H1 (cell line): ENCODE measurements around the gene EFHC1. TPM values are rescaled to one million over a fixed set of nuclear protein-coding genes. Genes with fewer than 3 reads are reported as not detected.

Experiments used
- CTCF ChIA-PET: fragments of 300-600 bp; sonication (Branson Sonifier 250); formaldehyde crosslinking; loops from one replicate; lab custom pipeline; 2021; ENCODE audit not compliant: partially characterized antibody; lab: Charles Lee
- POLR2A ChIA-PET: fragments of 300-600 bp; sonication (Branson Sonifier 250); formaldehyde crosslinking; loops from one replicate; lab custom pipeline; 2021; ENCODE audit warnings: inconsistent platforms; ENCODE audit not compliant: partially characterized antibody; lab: Charles Lee
- DNase-seq, 2 experiments: peaks; one replicate each; pipeline versions ENCODE4 v3.0.0 to v3.0.0-alpha.2; 2010 to 2022; ENCODE audit warnings: low spot score in 2 of 2, low read depth in 1 of 2, mixed read lengths in 1 of 2
- FAIRE-seq: peaks from 2 replicates; lab custom pipeline; 2011; peaks lifted over from hg19 to GRCh38; lab: Jason Lieb, UNC
- H2AFZ ChIP-seq: 2 replicates; pipeline ENCODE4 v1.8.1; 2012; ENCODE audit warnings: low read length, inconsistent platforms
- H2AK5ac ChIP-seq: 2 replicates; pipeline ENCODE4 v1.6.1; 2013; ENCODE audit warnings: low read depth, low read length
- H2BK120ac ChIP-seq: replicated peaks from 2 replicates; pipeline ENCODE3; 2013; ENCODE audit warnings: low read depth, low read length, inconsistent platforms
- H2BK12ac ChIP-seq: 2 replicates; pipeline ENCODE4 v1.6.1; 2013; ENCODE audit warnings: low read depth, low read length
- H2BK15ac ChIP-seq: 2 replicates; pipeline ENCODE4 v1.6.1; 2013; ENCODE audit warnings: low read length
- H2BK20ac ChIP-seq: 2 replicates; pipeline ENCODE4 v1.6.1; 2013; ENCODE audit warnings: low read length
- H2BK5ac ChIP-seq: 2 replicates; pipeline ENCODE4 v1.6.1; 2013; ENCODE audit warnings: low read depth, low read length
- H3K14ac ChIP-seq: 2 replicates; pipeline ENCODE4 v1.6.1; 2013; ENCODE audit warnings: inconsistent platforms; ENCODE audit not compliant: insufficient read length
- H3K18ac ChIP-seq: 2 replicates; pipeline ENCODE4 v1.6.1; 2013; ENCODE audit warnings: low read length; ENCODE audit errors: extremely low read depth
- H3K23ac ChIP-seq: 2 replicates; pipeline ENCODE4 v1.6.1; 2013; ENCODE audit warnings: inconsistent platforms; ENCODE audit not compliant: insufficient read length
- H3K23me2 ChIP-seq: 2 replicates; pipeline ENCODE4 v1.6.1; 2013; ENCODE audit warnings: low read depth, low read length
- H3K27ac ChIP-seq: 2 replicates; pipeline ENCODE4 v1.6.1; 2011; ENCODE audit warnings: low read depth, low read length, inconsistent platforms
- H3K27me3 ChIP-seq, 4 experiments: replicated peaks in 1 of 4; 1 replicate in 1 of 4; 2 replicates in 3 of 4; pipeline versions ENCODE4 v1.6.1 to v1.8.1; 2011 to 2013; ENCODE audit warnings: low read length in 3 of 4, mild to moderate bottlenecking in 3 of 4, inconsistent platforms in 2 of 4, mixed read lengths in 2 of 4, moderate library complexity in 1 of 4; ENCODE audit not compliant: control insufficient read depth in 3 of 4, insufficient read depth in 3 of 4; ENCODE audit errors: extremely low read depth in 1 of 4
- H3K36me3 ChIP-seq, 4 experiments: 2 replicates each; pipeline versions ENCODE4 v1.6.1 to v1.8.1; 2011 to 2013; ENCODE audit warnings: mild to moderate bottlenecking in 4 of 4, low read length in 3 of 4, moderate library complexity in 2 of 4, control low read depth in 1 of 4, inconsistent platforms in 1 of 4; ENCODE audit not compliant: insufficient read depth in 4 of 4, control insufficient read depth in 2 of 4
- H3K4ac ChIP-seq: replicated peaks from 2 replicates; pipeline ENCODE3; 2013; ENCODE audit warnings: low read length, low read depth, mixed read lengths, inconsistent platforms; ENCODE audit not compliant: insufficient read length
- H3K4me1 ChIP-seq, 4 experiments: replicated peaks in 1 of 4; 1 replicate in 1 of 4; 2 replicates in 3 of 4; pipeline versions ENCODE4 v1.6.1 to v1.8.1; 2011 to 2013; ENCODE audit warnings: low read length in 3 of 4, inconsistent platforms in 2 of 4, mixed read lengths in 1 of 4; ENCODE audit not compliant: insufficient read depth in 4 of 4, control insufficient read depth in 3 of 4
- H3K4me2 ChIP-seq, 2 experiments: 2 replicates each; pipeline versions ENCODE4 v1.6.1 to v1.8.1; 2011 to 2013; ENCODE audit warnings: low read depth in 2 of 2, low read length in 2 of 2, control low read depth in 1 of 2, inconsistent platforms in 1 of 2, mild to moderate bottlenecking in 1 of 2; ENCODE audit not compliant: insufficient read depth in 1 of 2
- H3K4me3 ChIP-seq, 4 experiments: fragments of 200-600, 300-600 bp in 1 of 4; sonication (generic), shearing (Covaris generic), sonication (Bioruptor Twin) in 1 of 4; 2 replicates each; pipeline versions ENCODE4 v1.5.1 to v1.8.1; 2011 to 2016; ENCODE audit warnings: low read length in 4 of 4, low read depth in 3 of 4, control low read depth in 2 of 4, inconsistent platforms in 2 of 4, mild to moderate bottlenecking in 2 of 4, mixed read lengths in 1 of 4, moderate library complexity in 1 of 4; ENCODE audit not compliant: insufficient read depth in 2 of 4; ENCODE audit errors: extremely low read depth in 1 of 4
- H3K56ac ChIP-seq: replicated peaks from 2 replicates; pipeline ENCODE3; 2013; ENCODE audit warnings: low read depth, mild to moderate bottlenecking, mixed read lengths, low read length, inconsistent platforms; ENCODE audit not compliant: insufficient read length
- H3K79me1 ChIP-seq: 2 replicates; pipeline ENCODE4 v1.6.1; 2013; ENCODE audit warnings: low read depth, low read length, control low read depth
- H3K79me2 ChIP-seq, 2 experiments: 2 replicates each; pipeline versions ENCODE4 v1.6.1 to v1.8.1; 2012 to 2013; ENCODE audit warnings: low read length in 2 of 2, mild to moderate bottlenecking in 2 of 2, inconsistent platforms in 1 of 2; ENCODE audit not compliant: insufficient read depth in 2 of 2, control insufficient read depth in 1 of 2
- H3K9ac ChIP-seq, 4 experiments: replicated peaks in 1 of 4; 1 replicate in 1 of 4; 2 replicates in 3 of 4; pipeline versions ENCODE4 v1.6.1 to v1.8.1; 2011 to 2013; ENCODE audit warnings: low read depth in 3 of 4, low read length in 3 of 4, control low read depth in 2 of 4, mild to moderate bottlenecking in 2 of 4, moderate library complexity in 2 of 4, inconsistent platforms in 1 of 4; ENCODE audit errors: extremely low read depth in 1 of 4
- H3K9me3 ChIP-seq, 2 experiments: 2 replicates each; pipeline versions ENCODE4 v1.6.1 to v1.8.1; 2012 to 2013; ENCODE audit warnings: mild to moderate bottlenecking in 2 of 2, moderate library complexity in 2 of 2, control low read depth in 1 of 2, inconsistent platforms in 1 of 2, low read depth in 1 of 2, low read length in 1 of 2, mixed read lengths in 1 of 2; ENCODE audit not compliant: insufficient read depth in 2 of 2
- H4K20me1 ChIP-seq, 2 experiments: replicated peaks in 1 of 2; 2 replicates each; pipeline versions ENCODE3 to v1.8.1; 2011 to 2013; ENCODE audit warnings: inconsistent platforms in 2 of 2, low read length in 2 of 2, mild to moderate bottlenecking in 1 of 2; ENCODE audit not compliant: insufficient read depth in 2 of 2, control insufficient read depth in 1 of 2
- H4K5ac ChIP-seq: 2 replicates; pipeline ENCODE4 v1.6.1; 2013; ENCODE audit warnings: low read length, low read depth, mixed read lengths, inconsistent platforms; ENCODE audit not compliant: insufficient read length
- H4K8ac ChIP-seq: 2 replicates; pipeline ENCODE4 v1.8.0; 2013; ENCODE audit warnings: mild to moderate bottlenecking, moderate library complexity, low read length, inconsistent platforms; ENCODE audit not compliant: insufficient read depth; ENCODE audit errors: extremely low read depth
- H4K91ac ChIP-seq: replicated peaks from 2 replicates; pipeline ENCODE3; 2013; ENCODE audit warnings: low read length, mixed read lengths, inconsistent platforms; ENCODE audit not compliant: insufficient read length
- ASH2L ChIP-seq: fragments of 200-600, 300-600 bp; sonication (generic); IDR thresholded peaks from one replicate; pipeline ENCODE4 v1.7.1; 2017; ENCODE audit warnings: low read length
- BACH1 ChIP-seq: IDR thresholded peaks from 2 replicates; pipeline ENCODE4 v1.6.1; 2012; ENCODE audit warnings: low read length, improper control_type of control experiment
- CBX5 ChIP-seq: fragments of 300-800, 300-1000 bp; sonication (generic); IDR thresholded peaks from 2 replicates; pipeline ENCODE4 v1.7.1; 2016; ENCODE audit warnings: antibody characterized with exemption, low read length, low read depth
- EP300 ChIP-seq, 2 experiments: IDR thresholded peaks; 1 replicate in 1 of 2; 2 replicates in 1 of 2; pipeline ENCODE4 v1.6.1; 2011 to 2012; ENCODE audit warnings: low read depth in 2 of 2, low read length in 2 of 2, mild to moderate bottlenecking in 2 of 2, borderline replicate concordance in 1 of 2, inconsistent platforms in 1 of 2, moderate library complexity in 1 of 2
- GTF2F1 ChIP-seq: IDR thresholded peaks from 2 replicates; pipeline ENCODE4 v1.6.1; 2012; ENCODE audit warnings: low read depth, low read length, improper control_type of control experiment, borderline replicate concordance
- KDM4A ChIP-seq: IDR thresholded peaks from one replicate; pipeline ENCODE4 v1.7.1; 2012; ENCODE audit warnings: low read depth, mild to moderate bottlenecking, moderate library complexity, low read length, inconsistent platforms; ENCODE audit not compliant: severe bottlenecking
- NANOG ChIP-seq: IDR thresholded peaks from 2 replicates; pipeline ENCODE4 v1.6.1; 2011; ENCODE audit warnings: low read length, low read depth, mild to moderate bottlenecking, inconsistent platforms; ENCODE audit not compliant: insufficient read depth, poor library complexity, severe bottlenecking
- RNF2 ChIP-seq: fragments of 200-900, 300-1000 bp; sonication (generic); IDR thresholded peaks from 2 replicates; pipeline ENCODE4 v1.7.1; 2016; ENCODE audit warnings: borderline replicate concordance, low read depth, mild to moderate bottlenecking, antibody characterized with exemption, low read length; ENCODE audit not compliant: poor library complexity, severe bottlenecking; ENCODE audit errors: missing control alignments
- SIN3A ChIP-seq, 2 experiments: IDR thresholded peaks in 1 of 2; conservative IDR thresholded peaks in 1 of 2; 2 replicates each; pipeline ENCODE4 v1.6.1; 2011 to 2012; ENCODE audit warnings: low read length in 2 of 2, improper control_type of control experiment in 1 of 2, low read depth in 1 of 2, mild to moderate bottlenecking in 1 of 2
- SUZ12 ChIP-seq: fragments of 200-600 bp; sonication (generic); IDR thresholded peaks from 2 replicates; pipeline ENCODE4 v1.6.1; 2012; ENCODE audit warnings: mild to moderate bottlenecking, inconsistent platforms, low read length, moderate library complexity, mixed read lengths
- WGBS, 2 experiments: shearing (Covaris generic) in 1 of 2; methylation state at CpG; one replicate each; pipeline versions ENCODE4 v1.1.6 to v1.1.7; 2013 to 2015; ENCODE audit warnings: low lambda C conversion rate in 2 of 2, mixed read lengths in 2 of 2, inconsistent platforms in 1 of 2, low coverage in 1 of 2, missing lambda C conversion rate in 1 of 2; ENCODE audit not compliant: insufficient replicate concordance in 2 of 2, insufficient coverage in 1 of 2, insufficient read length in 1 of 2; ENCODE audit errors: extremely low coverage in 1 of 2, missing lambda C conversion rate in 1 of 2; 5-methylcytosine and 5-hydroxymethylcytosine counted together
- polyA plus RNA-seq, 7 experiments: library from polyadenylated mRNA; depleted of rRNA in 3 of 7; stranded (reverse) in 5 of 7; unstranded in 2 of 7; fragments of >200 nt in 5 of 7; fragments of 200-250 nt in 2 of 7; gene quantifications; 1 replicate in 5 of 7; 2 replicates in 1 of 7; 4 replicates in 1 of 7; pipeline versions ENCODE4 v1.2.1 to v1.2.3, GENCODE V29; 2011 to 2013; ENCODE audit warnings: missing spikeins in 2 of 7, mixed read lengths in 2 of 7
- total RNA-seq: library from RNA; stranded (reverse); fragmentation: NEBNext Ultra II Directional; extraction: Animal tissue kit (Norgen Biotek cat#: 25700); gene quantifications from 2 replicates; pipeline ENCODE4 v1.2.1, GENCODE V29; 2021
- TF ChIP-seq, protein P1 (sequence below): IDR thresholded peaks from 2 replicates; pipeline ENCODE4 v1.6.1; 2012; ENCODE audit warnings: inconsistent platforms
- TF ChIP-seq, protein P2 (sequence below): IDR thresholded peaks from 2 replicates; pipeline ENCODE4 v1.6.1; 2012; ENCODE audit warnings: inconsistent platforms

Gene EFHC1
- total and polyA plus RNA-seq, 2 of the 8 experiments (the other 6 are each of a cell fraction or from before 2014, with no cell fraction given) = 10.5 to 16.4 TPM

DNA sequence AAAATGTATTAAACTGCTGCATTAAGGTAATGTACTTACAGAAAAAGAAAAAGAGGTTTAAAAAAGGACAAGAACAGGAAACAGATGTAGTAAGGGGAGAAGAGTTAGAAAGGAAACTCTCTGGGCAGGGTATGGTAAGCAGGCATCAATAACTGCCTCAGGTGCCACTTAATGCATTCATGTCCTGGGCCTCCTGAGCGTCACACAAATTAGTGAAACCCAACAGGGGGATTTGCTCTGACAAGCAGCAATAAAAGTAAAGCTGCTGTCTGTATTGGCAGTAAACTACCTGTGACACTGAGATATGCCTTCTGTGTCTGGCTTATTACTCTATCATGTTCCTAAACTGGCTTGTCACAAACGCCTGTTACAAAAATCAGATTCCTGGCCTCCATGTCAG, 1.5 kb upstream of the EFHC1 start:
- Histone ChIP-seq H2BK15ac (no peak overlapping the region), H3K23ac (no peak overlapping the region), H3K79me2 (no peaks in the 10 kb centered on the region), H3K56ac (no peak overlapping the region), H3K18ac (no peak overlapping the region), H2BK20ac (no peak overlapping the region), H4K91ac (no peak overlapping the region), H3K27ac (no peak overlapping the region), H3K4ac (no peak overlapping the region), H4K20me1 (no peaks in the 10 kb centered on the region), H3K4me3 (no peak overlapping the region), H2BK5ac (no peak overlapping the region), H2BK120ac (no peak overlapping the region), H3K9me3 (no peaks in the 10 kb centered on the region), H3K4me1 (peaks cover 0 to 4% (median 0%) of the 10 kb centered on the region in 4 experiments; a peak in 1 of 7 replicates), H2AK5ac (no peak overlapping the region), H3K27me3 (no peaks in the 10 kb centered on the region), H3K9ac (no peak overlapping the region), H3K23me2 (peaks cover 12% of the 10 kb centered on the region), H3K14ac (no peak overlapping the region), H3K36me3 (no peaks in the 10 kb centered on the region), H3K79me1 (no peaks in the 10 kb centered on the region), H2AFZ (no peak overlapping the region), H2BK12ac (no peak overlapping the region), H4K5ac (no peak overlapping the region), H3K4me2 (peak overlapping the region in 1 of 2 experiments; percentile 95; a peak in 1 of 4 replicates), H4K8ac (no peak overlapping the region)
- CTCF ChIA-PET = interaction anchor here (0.6 to 6.1 kb wide), 22 partner anchors 12 to 326 kb away, joined by 3 to 86 read pairs (median 5); partner anchors contain the start of gene TRAM2
- FAIRE-seq = no peak
- 85% methylated on average over 2 of the region's 2 CpGs; no CpG with 5 or more reads in 1 of the 2 experiments for WGBS, 2 experiments
- POLR2A ChIA-PET = interaction anchor here (0.7 to 4.4 kb wide), 9 partner anchors 12 to 251 kb away, joined by 3 to 22 read pairs (median 4); partner anchors contain the start of genes MCM3 and TRAM2
- DNase-seq = no peak
- TF ChIP-seq GTF2F1 (no peak), SIN3A (conservative IDR thresholded peaks at IDR 0.05 in 1 of 2, IDR thresholded peaks at IDR 0.05 in 1 of 2; ENCODE audit: low read depth in 1 of 2, low read length in 2 of 2) (no peak), KDM4A (no peak), SUZ12 (no peak), NANOG (no peak), RNF2 (no peak), EP300 (IDR thresholded peaks at IDR 0.05; ENCODE audit: borderline replicate concordance in 1 of 2, low read depth in 2 of 2, low read length in 2 of 2) (no peak), BACH1 (no peak), CBX5 (no peak), ASH2L (no peak)
- TF ChIP-seq, protein P1, sequence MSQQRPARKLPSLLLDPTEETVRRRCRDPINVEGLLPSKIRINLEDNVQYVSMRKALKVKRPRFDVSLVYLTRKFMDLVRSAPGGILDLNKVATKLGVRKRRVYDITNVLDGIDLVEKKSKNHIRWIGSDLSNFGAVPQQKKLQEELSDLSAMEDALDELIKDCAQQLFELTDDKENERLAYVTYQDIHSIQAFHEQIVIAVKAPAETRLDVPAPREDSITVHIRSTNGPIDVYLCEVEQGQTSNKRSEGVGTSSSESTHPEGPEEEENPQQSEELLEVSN = no peak
- TF ChIP-seq, protein P2, sequence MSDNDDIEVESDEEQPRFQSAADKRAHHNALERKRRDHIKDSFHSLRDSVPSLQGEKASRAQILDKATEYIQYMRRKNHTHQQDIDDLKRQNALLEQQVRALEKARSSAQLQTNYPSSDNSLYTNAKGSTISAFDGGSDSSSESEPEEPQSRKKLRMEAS = no peak
